HepG2 (cell line): Measurements from ENCODE around the gene DNMT1. TPM values are rescaled to one million over a fixed set of nuclear protein-coding genes. Genes with fewer than 3 reads are reported as not detected.
A peak's percentile ranks its signal among the peaks of the same experiment; 100 is the strongest.

Experiments
- ATAC-seq: fragments of 200-7000 bp; cut with Tn5 transposase; 3 replicates; pipeline ENCODE4 v1.9.1; 2020; ENCODE audit warnings: mild to moderate bottlenecking, moderate library complexity
- BruUV-seq: library from RNA; stranded (reverse); fragments of 400-500 nt; replicated peaks from 2 replicates; lab custom pipeline; 2021; lab: Mats Ljungman, UMichigan
- CTCF ChIA-PET: fragments of 300-600 bp; formaldehyde crosslinking; extraction: SDS; loops from one replicate; lab custom pipeline; 2021; ENCODE audit warnings: low total read pairs, inconsistent platforms, low intra/inter-chr PET ratio; lab: Yijun Ruan, JAX
- POLR2A ChIA-PET: fragments of 350-600 bp; sonication (Branson Sonifier 250); formaldehyde crosslinking; loops from one replicate; lab custom pipeline; 2020; ENCODE audit warnings: antibody characterized with exemption, inconsistent platforms; lab: Yijun Ruan, JAX
- DNase-seq: peaks from one replicate; pipeline ENCODE4 v3.0.0-alpha.2; 2015; ENCODE audit warnings: low spot score
- FAIRE-seq: peaks from 3 replicates; lab custom pipeline; 2011; peaks lifted over from hg19 to GRCh38; lab: Jason Lieb, UNC
- H2AFZ ChIP-seq: one replicate; pipeline ENCODE4 v1.6.1; 2011; ENCODE audit warnings: low read length, inconsistent platforms
- H3K27ac ChIP-seq: fragments of 300-600 bp; 3 replicates; pipeline ENCODE4 v1.8.0; 2011; ENCODE audit warnings: mixed run types, mild to moderate bottlenecking, mixed read lengths, low read length, inconsistent platforms; ENCODE audit not compliant: insufficient read depth; ENCODE audit errors: extremely low read length
- H3K27me3 ChIP-seq, 2 experiments: fragments of 200-600 bp in 1 of 2; 2 replicates in 1 of 2; 3 replicates in 1 of 2; pipeline versions ENCODE4 v1.6.0 to v1.8.0; 2011; ENCODE audit warnings: low read length in 2 of 2, mild to moderate bottlenecking in 2 of 2, moderate library complexity in 2 of 2, inconsistent platforms in 1 of 2; ENCODE audit not compliant: insufficient read depth in 2 of 2, control insufficient read depth in 1 of 2
- H3K36me3 ChIP-seq, 2 experiments: fragments of 200-600 bp in 1 of 2; replicated peaks in 1 of 2; 2 replicates in 1 of 2; 3 replicates in 1 of 2; pipeline versions ENCODE4 v1.5.1 to v1.8.0; 2011; ENCODE audit warnings: low read length in 2 of 2, inconsistent platforms in 1 of 2; ENCODE audit not compliant: insufficient read depth in 2 of 2, control insufficient read depth in 1 of 2
- H3K4me1 ChIP-seq: 2 replicates; pipeline ENCODE4 v1.5.1; 2012; ENCODE audit warnings: low read length, inconsistent platforms; ENCODE audit not compliant: insufficient read depth
- H3K4me2 ChIP-seq: 2 replicates; pipeline ENCODE4 v1.6.0; 2011; ENCODE audit warnings: low read depth, low read length, inconsistent platforms
- H3K4me3 ChIP-seq, 3 experiments: fragments of 200-600 bp in 1 of 3; sonication (generic), shearing (Covaris generic) in 1 of 3; replicated peaks in 1 of 3; 2 replicates each; pipeline ENCODE4 v1.5.1; 2011 to 2016; ENCODE audit warnings: low read length in 3 of 3, inconsistent platforms in 2 of 3, low read depth in 2 of 3, mild to moderate bottlenecking in 2 of 3, control low read depth in 1 of 3, mixed read lengths in 1 of 3; ENCODE audit not compliant: insufficient read depth in 1 of 3
- H3K79me2 ChIP-seq: one replicate; pipeline ENCODE4 v1.6.1; 2011; ENCODE audit warnings: low read length, inconsistent platforms; ENCODE audit not compliant: insufficient read depth
- H3K9ac ChIP-seq: 2 replicates; pipeline ENCODE4 v1.6.0; 2011; ENCODE audit warnings: mild to moderate bottlenecking, low read depth, low read length, inconsistent platforms; ENCODE audit not compliant: insufficient read depth
- H3K9me3 ChIP-seq: 2 replicates; pipeline ENCODE4 v1.5.1; 2012; ENCODE audit warnings: mild to moderate bottlenecking, low read length
- H4K20me1 ChIP-seq: 2 replicates; pipeline ENCODE4 v1.6.0; 2011; ENCODE audit warnings: inconsistent platforms, mild to moderate bottlenecking, low read length, moderate library complexity; ENCODE audit not compliant: insufficient read depth
- AGO2 ChIP-seq: fragments of 200-400 bp; formaldehyde crosslinking; optimal IDR thresholded peaks from 2 replicates; pipeline ENCODE3; 2017; ENCODE audit warnings: mild to moderate bottlenecking, low read depth, low read length, moderate library complexity
- EEA1 ChIP-seq: sonication (generic); formaldehyde crosslinking; IDR thresholded peaks from 2 replicates; pipeline ENCODE4 v1.5.1; 2020; ENCODE audit warnings: mild to moderate bottlenecking, missing genetic modification reagents, borderline replicate concordance
- NPAS2 ChIP-seq: sonication (generic); formaldehyde crosslinking; IDR thresholded peaks from 2 replicates; pipeline ENCODE4 v1.8.0; 2022; ENCODE audit warnings: mild to moderate bottlenecking, missing genetic modification reagents, borderline replicate concordance
- PTBP1 ChIP-seq: fragments of 200-400 bp; formaldehyde crosslinking; IDR thresholded peaks from 2 replicates; pipeline ENCODE4 v1.6.1; 2018; ENCODE audit warnings: low read length, low read depth; ENCODE audit not compliant: poor library complexity, severe bottlenecking
- RBM22 ChIP-seq: fragments of 200-400 bp; formaldehyde crosslinking; optimal IDR thresholded peaks from 2 replicates; pipeline ENCODE3; 2017; ENCODE audit warnings: mild to moderate bottlenecking, low read length, moderate library complexity
- XBP1 ChIP-seq: sonication (generic); formaldehyde crosslinking; IDR thresholded peaks from 2 replicates; pipeline ENCODE4 v1.5.0; 2020; ENCODE audit warnings: missing genetic modification reagents
- ZNF720 ChIP-seq: sonication (generic); formaldehyde crosslinking; IDR thresholded peaks from 2 replicates; pipeline ENCODE4 v1.4.0; 2020; ENCODE audit warnings: missing genetic modification reagents
- WGBS: methylation state at CpG from one replicate; pipeline ENCODE4 v1.1.6; 2017; ENCODE audit warnings: low lambda C conversion rate; 5-methylcytosine and 5-hydroxymethylcytosine counted together
- in situ Hi-C: cut with HindIII; loops from 2 replicates; pipeline ENCODE4 v1.10.0; 2017; ENCODE audit warnings: low pct_unique_long_range_greater_than_20kb; ENCODE audit not compliant: extremely low pct_ligation_motif_present
- intact Hi-C: fragments of 100-400 bp; cut with micrococcal nuclease; formaldehyde crosslinking; loops from one replicate; pipeline ENCODE4 v1.10.0; 2022; ENCODE audit not compliant: unreplicated experiment
- polyA plus RNA-seq, 8 experiments: library from polyadenylated mRNA; depleted of rRNA in 3 of 8; stranded (reverse) in 7 of 8; unstranded in 1 of 8; fragments of >200 nt; fragmentation: Illumina TruSeq in 4 of 8; extraction: Trizol in 4 of 8; gene quantifications; 2 replicates each; pipeline versions ENCODE4 v1.2.1 to v1.2.3, GENCODE V29; 2011 to 2016; ENCODE audit warnings: low read depth in 4 of 8, missing spikeins in 1 of 8, mixed read lengths in 1 of 8; ENCODE audit not compliant: insufficient read depth in 1 of 8
- total RNA-seq, 5 experiments: library from RNA; depleted of rRNA; stranded (reverse); fragments of >200 nt; fragmentation: Illumina TruSeq; extraction: Trizol; gene quantifications; 2 replicates each; pipeline ENCODE4 v1.2.3, GENCODE V29; 2016; ENCODE audit warnings: low read depth in 1 of 5

Gene DNMT1
- total and polyA plus RNA-seq, 2 of the 13 experiments (the other 11 are each of a cell fraction or from before 2014, with no cell fraction given) = 31.2 to 91.1 TPM

GRCh38 chr19:10138879-10139795, 55.6 kb downstream of the DNMT1 start:
- CTCF ChIA-PET = no interaction called here
- no peaks in the 10 kb centered on the region for H3K4me1 ChIP-seq
- in situ Hi-C loops = no loop called here
- DNase-seq (no peak), FAIRE-seq (no peak), ATAC-seq (no peak)
- no TSS peak for BruUV-seq
- H3K9me3 ChIP-seq = no peaks in the 10 kb centered on the region
- TF ChIP-seq PTBP1 (no peak), EEA1 (CRISPR knock-in tag) (no peak), RBM22 (peak; percentile 39), ZNF720 (CRISPR knock-in tag) (no peak), NPAS2 (CRISPR knock-in tag) (no peak), AGO2 (peak; percentile 65), XBP1 (CRISPR knock-in tag) (no peak)
- H3K79me2 ChIP-seq = no peaks in the 10 kb centered on the region
- POLR2A ChIA-PET = no interaction called here
- intact Hi-C loops = no loop called here
- H4K20me1 ChIP-seq = no peaks in the 10 kb centered on the region
- peaks cover 43 to 79% of the 10 kb centered on the region in 2 experiments for H3K36me3 ChIP-seq
- WGBS = 98% methylated on average over 16 of the region's 27 CpGs
- no peak overlapping the region for H3K4me3 ChIP-seq
- H2AFZ ChIP-seq = no peak overlapping the region
- no peak overlapping the region for H3K4me2 ChIP-seq
- H3K27me3 ChIP-seq = no peaks in the 10 kb centered on the region
- H3K27ac ChIP-seq = no peak overlapping the region
- no peak overlapping the region for H3K9ac ChIP-seq
